H1 (cell line): ENCODE data around the gene GPX5. TPM values are rescaled to one million over a fixed set of nuclear protein-coding genes. Genes with fewer than 3 reads are reported as not detected.

Experiments
- CTCF ChIA-PET: fragments of 300-600 bp; sonication (Branson Sonifier 250); formaldehyde crosslinking; loops from one replicate; lab custom pipeline; 2021; ENCODE audit not compliant: partially characterized antibody; lab: Charles Lee
- POLR2A ChIA-PET: fragments of 300-600 bp; sonication (Branson Sonifier 250); formaldehyde crosslinking; loops from one replicate; lab custom pipeline; 2021; ENCODE audit warnings: inconsistent platforms; ENCODE audit not compliant: partially characterized antibody; lab: Charles Lee
- DNase-seq, 2 experiments: peaks; one replicate each; pipeline versions ENCODE4 v3.0.0 to v3.0.0-alpha.2; 2010 to 2022; ENCODE audit warnings: low spot score in 2 of 2, low read depth in 1 of 2, mixed read lengths in 1 of 2
- FAIRE-seq: peaks from 2 replicates; lab custom pipeline; 2011; peaks lifted over from hg19 to GRCh38; lab: Jason Lieb, UNC
- H2AFZ ChIP-seq: 2 replicates; pipeline ENCODE4 v1.8.1; 2012; ENCODE audit warnings: low read length, inconsistent platforms
- H2AK5ac ChIP-seq: 2 replicates; pipeline ENCODE4 v1.6.1; 2013; ENCODE audit warnings: low read depth, low read length
- H2BK120ac ChIP-seq: replicated peaks from 2 replicates; pipeline ENCODE3; 2013; ENCODE audit warnings: low read depth, low read length, inconsistent platforms
- H2BK12ac ChIP-seq: 2 replicates; pipeline ENCODE4 v1.6.1; 2013; ENCODE audit warnings: low read depth, low read length
- H2BK15ac ChIP-seq: 2 replicates; pipeline ENCODE4 v1.6.1; 2013; ENCODE audit warnings: low read length
- H2BK20ac ChIP-seq: 2 replicates; pipeline ENCODE4 v1.6.1; 2013; ENCODE audit warnings: low read length
- H2BK5ac ChIP-seq: 2 replicates; pipeline ENCODE4 v1.6.1; 2013; ENCODE audit warnings: low read depth, low read length
- H3K14ac ChIP-seq: 2 replicates; pipeline ENCODE4 v1.6.1; 2013; ENCODE audit warnings: inconsistent platforms; ENCODE audit not compliant: insufficient read length
- H3K18ac ChIP-seq: 2 replicates; pipeline ENCODE4 v1.6.1; 2013; ENCODE audit warnings: low read length; ENCODE audit errors: extremely low read depth
- H3K23ac ChIP-seq: 2 replicates; pipeline ENCODE4 v1.6.1; 2013; ENCODE audit warnings: inconsistent platforms; ENCODE audit not compliant: insufficient read length
- H3K23me2 ChIP-seq: 2 replicates; pipeline ENCODE4 v1.6.1; 2013; ENCODE audit warnings: low read depth, low read length
- H3K27ac ChIP-seq: 2 replicates; pipeline ENCODE4 v1.6.1; 2011; ENCODE audit warnings: low read depth, low read length, inconsistent platforms
- H3K27me3 ChIP-seq, 4 experiments: replicated peaks in 1 of 4; 1 replicate in 1 of 4; 2 replicates in 3 of 4; pipeline versions ENCODE4 v1.6.1 to v1.8.1; 2011 to 2013; ENCODE audit warnings: low read length in 3 of 4, mild to moderate bottlenecking in 3 of 4, inconsistent platforms in 2 of 4, mixed read lengths in 2 of 4, moderate library complexity in 1 of 4; ENCODE audit not compliant: control insufficient read depth in 3 of 4, insufficient read depth in 3 of 4; ENCODE audit errors: extremely low read depth in 1 of 4
- H3K36me3 ChIP-seq, 4 experiments: 2 replicates each; pipeline versions ENCODE4 v1.6.1 to v1.8.1; 2011 to 2013; ENCODE audit warnings: mild to moderate bottlenecking in 4 of 4, low read length in 3 of 4, moderate library complexity in 2 of 4, control low read depth in 1 of 4, inconsistent platforms in 1 of 4; ENCODE audit not compliant: insufficient read depth in 4 of 4, control insufficient read depth in 2 of 4
- H3K4ac ChIP-seq: replicated peaks from 2 replicates; pipeline ENCODE3; 2013; ENCODE audit warnings: low read length, low read depth, mixed read lengths, inconsistent platforms; ENCODE audit not compliant: insufficient read length
- H3K4me1 ChIP-seq, 4 experiments: replicated peaks in 1 of 4; 1 replicate in 1 of 4; 2 replicates in 3 of 4; pipeline versions ENCODE4 v1.6.1 to v1.8.1; 2011 to 2013; ENCODE audit warnings: low read length in 3 of 4, inconsistent platforms in 2 of 4, mixed read lengths in 1 of 4; ENCODE audit not compliant: insufficient read depth in 4 of 4, control insufficient read depth in 3 of 4
- H3K4me2 ChIP-seq, 2 experiments: 2 replicates each; pipeline versions ENCODE4 v1.6.1 to v1.8.1; 2011 to 2013; ENCODE audit warnings: low read depth in 2 of 2, low read length in 2 of 2, control low read depth in 1 of 2, inconsistent platforms in 1 of 2, mild to moderate bottlenecking in 1 of 2; ENCODE audit not compliant: insufficient read depth in 1 of 2
- H3K4me3 ChIP-seq, 4 experiments: fragments of 200-600, 300-600 bp in 1 of 4; sonication (generic), shearing (Covaris generic), sonication (Bioruptor Twin) in 1 of 4; 2 replicates each; pipeline versions ENCODE4 v1.5.1 to v1.8.1; 2011 to 2016; ENCODE audit warnings: low read length in 4 of 4, low read depth in 3 of 4, control low read depth in 2 of 4, inconsistent platforms in 2 of 4, mild to moderate bottlenecking in 2 of 4, mixed read lengths in 1 of 4, moderate library complexity in 1 of 4; ENCODE audit not compliant: insufficient read depth in 2 of 4; ENCODE audit errors: extremely low read depth in 1 of 4
- H3K56ac ChIP-seq: replicated peaks from 2 replicates; pipeline ENCODE3; 2013; ENCODE audit warnings: low read depth, mild to moderate bottlenecking, mixed read lengths, low read length, inconsistent platforms; ENCODE audit not compliant: insufficient read length
- H3K79me1 ChIP-seq: 2 replicates; pipeline ENCODE4 v1.6.1; 2013; ENCODE audit warnings: low read depth, low read length, control low read depth
- H3K79me2 ChIP-seq, 2 experiments: 2 replicates each; pipeline versions ENCODE4 v1.6.1 to v1.8.1; 2012 to 2013; ENCODE audit warnings: low read length in 2 of 2, mild to moderate bottlenecking in 2 of 2, inconsistent platforms in 1 of 2; ENCODE audit not compliant: insufficient read depth in 2 of 2, control insufficient read depth in 1 of 2
- H3K9ac ChIP-seq, 4 experiments: replicated peaks in 1 of 4; 1 replicate in 1 of 4; 2 replicates in 3 of 4; pipeline versions ENCODE4 v1.6.1 to v1.8.1; 2011 to 2013; ENCODE audit warnings: low read depth in 3 of 4, low read length in 3 of 4, control low read depth in 2 of 4, mild to moderate bottlenecking in 2 of 4, moderate library complexity in 2 of 4, inconsistent platforms in 1 of 4; ENCODE audit errors: extremely low read depth in 1 of 4
- H3K9me3 ChIP-seq, 2 experiments: 2 replicates each; pipeline versions ENCODE4 v1.6.1 to v1.8.1; 2012 to 2013; ENCODE audit warnings: mild to moderate bottlenecking in 2 of 2, moderate library complexity in 2 of 2, control low read depth in 1 of 2, inconsistent platforms in 1 of 2, low read depth in 1 of 2, low read length in 1 of 2, mixed read lengths in 1 of 2; ENCODE audit not compliant: insufficient read depth in 2 of 2
- H4K20me1 ChIP-seq, 2 experiments: replicated peaks in 1 of 2; 2 replicates each; pipeline versions ENCODE3 to v1.8.1; 2011 to 2013; ENCODE audit warnings: inconsistent platforms in 2 of 2, low read length in 2 of 2, mild to moderate bottlenecking in 1 of 2; ENCODE audit not compliant: insufficient read depth in 2 of 2, control insufficient read depth in 1 of 2
- H4K5ac ChIP-seq: 2 replicates; pipeline ENCODE4 v1.6.1; 2013; ENCODE audit warnings: low read length, low read depth, mixed read lengths, inconsistent platforms; ENCODE audit not compliant: insufficient read length
- H4K8ac ChIP-seq: 2 replicates; pipeline ENCODE4 v1.8.0; 2013; ENCODE audit warnings: mild to moderate bottlenecking, moderate library complexity, low read length, inconsistent platforms; ENCODE audit not compliant: insufficient read depth; ENCODE audit errors: extremely low read depth
- H4K91ac ChIP-seq: replicated peaks from 2 replicates; pipeline ENCODE3; 2013; ENCODE audit warnings: low read length, mixed read lengths, inconsistent platforms; ENCODE audit not compliant: insufficient read length
- EGR1 ChIP-seq: IDR thresholded peaks from 2 replicates; pipeline ENCODE4 v1.6.1; 2011; ENCODE audit warnings: low read depth, low read length, borderline replicate concordance
- SP2 ChIP-seq: IDR thresholded peaks from 2 replicates; pipeline ENCODE4 v1.6.1; 2012; ENCODE audit warnings: mild to moderate bottlenecking, low read length, inconsistent platforms
- WGBS, 2 experiments: shearing (Covaris generic) in 1 of 2; methylation state at CpG; one replicate each; pipeline versions ENCODE4 v1.1.6 to v1.1.7; 2013 to 2015; ENCODE audit warnings: low lambda C conversion rate in 2 of 2, mixed read lengths in 2 of 2, inconsistent platforms in 1 of 2, low coverage in 1 of 2, missing lambda C conversion rate in 1 of 2; ENCODE audit not compliant: insufficient replicate concordance in 2 of 2, insufficient coverage in 1 of 2, insufficient read length in 1 of 2; ENCODE audit errors: extremely low coverage in 1 of 2, missing lambda C conversion rate in 1 of 2; 5-methylcytosine and 5-hydroxymethylcytosine counted together
- polyA plus RNA-seq, 7 experiments: library from polyadenylated mRNA; depleted of rRNA in 3 of 7; stranded (reverse) in 5 of 7; unstranded in 2 of 7; fragments of >200 nt in 5 of 7; fragments of 200-250 nt in 2 of 7; gene quantifications; 1 replicate in 5 of 7; 2 replicates in 1 of 7; 4 replicates in 1 of 7; pipeline versions ENCODE4 v1.2.1 to v1.2.3, GENCODE V29; 2011 to 2013; ENCODE audit warnings: missing spikeins in 2 of 7, mixed read lengths in 2 of 7
- total RNA-seq: library from RNA; stranded (reverse); fragmentation: NEBNext Ultra II Directional; extraction: Animal tissue kit (Norgen Biotek cat#: 25700); gene quantifications from 2 replicates; pipeline ENCODE4 v1.2.1, GENCODE V29; 2021
- TF ChIP-seq, protein P1 (sequence below): IDR thresholded peaks from 2 replicates; pipeline ENCODE4 v1.6.1; 2012; ENCODE audit warnings: inconsistent platforms

GPX5 gene
- total and polyA plus RNA-seq, 2 of the 8 experiments (the other 6 are each of a cell fraction or from before 2014, with no cell fraction given) = 0.08 TPM; not detected in 1

DNA sequence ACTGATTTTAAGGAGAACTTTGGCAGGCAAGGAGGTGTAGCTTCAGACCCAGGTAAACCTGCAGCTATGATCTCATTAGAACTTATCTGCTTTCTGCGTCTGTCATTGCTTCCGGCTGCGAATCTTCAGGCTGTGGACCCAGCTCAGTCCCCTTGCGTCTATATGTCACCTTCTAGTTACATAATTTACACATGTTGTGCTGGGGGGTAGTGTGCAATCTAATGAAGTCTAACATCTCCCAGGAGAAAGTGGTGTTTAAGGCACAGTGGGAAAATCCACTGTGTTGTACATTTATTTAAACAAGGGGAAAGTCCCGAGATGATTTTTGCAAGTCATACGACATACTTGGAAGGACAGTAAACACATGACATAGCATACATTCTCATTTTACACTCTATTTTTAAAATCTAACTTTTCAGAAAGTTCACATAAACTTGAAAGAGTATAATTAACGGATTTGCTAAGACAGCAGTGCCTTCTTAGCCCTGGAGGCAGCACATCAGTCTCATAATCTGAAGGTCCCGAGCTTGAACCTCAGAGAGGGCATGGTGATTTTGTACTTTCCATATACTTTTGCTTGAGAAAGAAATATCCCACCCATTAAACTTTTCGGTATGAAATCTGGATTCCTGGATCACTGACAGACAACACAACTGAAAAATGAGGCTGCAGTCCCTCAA lies 45.3 kb upstream of the GPX5 start:
- Histone ChIP-seq H4K20me1 (no peaks in the 10 kb centered on the region), H3K36me3 (no peaks in the 10 kb centered on the region), H3K4ac (no peak overlapping the region), H3K79me2 (no peaks in the 10 kb centered on the region), H3K4me2 (no peak overlapping the region), H3K23me2 (no peaks in the 10 kb centered on the region), H3K23ac (no peak overlapping the region), H4K91ac (no peak overlapping the region), H3K4me3 (no peak overlapping the region), H2AFZ (no peak overlapping the region), H3K4me1 (no peaks in the 10 kb centered on the region), H2BK12ac (no peak overlapping the region), H2BK20ac (no peak overlapping the region), H2BK15ac (no peak overlapping the region), H3K9ac (no peak overlapping the region), H3K79me1 (no peaks in the 10 kb centered on the region), H4K5ac (no peak overlapping the region), H2BK120ac (no peak overlapping the region), H3K14ac (no peak overlapping the region), H2AK5ac (no peak overlapping the region), H2BK5ac (no peak overlapping the region), H3K9me3 (no peaks in the 10 kb centered on the region), H4K8ac (no peak overlapping the region), H3K56ac (no peak overlapping the region), H3K27me3 (peaks cover 0 to 2% (median 0%) of the 10 kb centered on the region in 4 experiments; a peak in 3 of 7 replicates), H3K27ac (no peak overlapping the region), H3K18ac (no peak overlapping the region)
- TF ChIP-seq EGR1 (no peak), SP2 (no peak)
- TF ChIP-seq, protein P1, sequence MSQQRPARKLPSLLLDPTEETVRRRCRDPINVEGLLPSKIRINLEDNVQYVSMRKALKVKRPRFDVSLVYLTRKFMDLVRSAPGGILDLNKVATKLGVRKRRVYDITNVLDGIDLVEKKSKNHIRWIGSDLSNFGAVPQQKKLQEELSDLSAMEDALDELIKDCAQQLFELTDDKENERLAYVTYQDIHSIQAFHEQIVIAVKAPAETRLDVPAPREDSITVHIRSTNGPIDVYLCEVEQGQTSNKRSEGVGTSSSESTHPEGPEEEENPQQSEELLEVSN = no peak
- FAIRE-seq (no peak), DNase-seq (no peak)
- 80% methylated on average over 9 of the region's 9 CpGs; no CpG with 5 or more reads in 1 of the 2 experiments for WGBS, 2 experiments
- CTCF ChIA-PET = interaction anchor here (1.3 kb wide), 1 partner anchor 62 kb away, joined by 4 read pairs; no protein-coding TSS in a partner anchor
- POLR2A ChIA-PET = interaction anchor here (2.4 kb wide), 1 partner anchor 8 kb away, joined by 10 read pairs; no protein-coding TSS in a partner anchor
